Measurements from ENCODE around the gene NAT14. TPM values are rescaled to one million over a fixed set of nuclear protein-coding genes. Genes with fewer than 3 reads are reported as not detected.

Gene NAT14
- total RNA-seq, 1 experiment from 2014 or later = 56.2 TPM

- DNase-seq (ENCODE audit: low spot score) = no peak
Measured at GRCh38 chr19:55536366-55536765, 51.4 kb downstream of the NAT14 start.

Other genes with a start within 250 kb of the NAT14 start
- 73.6 and 80.1 TPM in 2 replicates for gene PPP6R1, start 226.2 kb upstream of the NAT14 start, total RNA-seq (2014; rRNA removed; shearing (Covaris generic))
- gene HSPBP1, start 205.1 kb upstream of the NAT14 start, total RNA-seq (2014; rRNA removed; shearing (Covaris generic)) = 88.0 and 108 TPM in 2 replicates
- 11.6 and 12.8 TPM in 2 replicates for gene BRSK1, start 201.2 kb upstream of the NAT14 start, total RNA-seq (2014; rRNA removed; shearing (Covaris generic))
- not detected in 2 replicates for gene TMEM150B, start 159.8 kb upstream of the NAT14 start, total RNA-seq (2014; rRNA removed; shearing (Covaris generic))
- 19.1 and 19.8 TPM in 2 replicates for gene KMT5C, start 145.3 kb upstream of the NAT14 start, total RNA-seq (2014; rRNA removed; shearing (Covaris generic))
- gene COX6B2, start 130.5 kb upstream of the NAT14 start, total RNA-seq (2014; rRNA removed; shearing (Covaris generic)) = 0.28 TPM in 1 of 2 replicates, not detected in the other
- gene GARIN5B, start 121.9 kb upstream of the NAT14 start, total RNA-seq (2014; rRNA removed; shearing (Covaris generic)) = not detected in 2 replicates
- gene IL11, start 114.7 kb upstream of the NAT14 start, total RNA-seq (2014; rRNA removed; shearing (Covaris generic)) = 8.4 and 9.4 TPM in 2 replicates
- gene TMEM190, start 108.4 kb upstream of the NAT14 start, total RNA-seq (2014; rRNA removed; shearing (Covaris generic)) = not detected in 2 replicates
- 1.2 TPM in 1 of 2 replicates, not detected in the other for gene TMEM238, start 100.9 kb upstream of the NAT14 start, total RNA-seq (2014; rRNA removed; shearing (Covaris generic))
- gene RPL28, start 99.3 kb upstream of the NAT14 start, total RNA-seq (2014; rRNA removed; shearing (Covaris generic)) = 453 and 647 TPM in 2 replicates
- gene UBE2S, start 77.4 kb upstream of the NAT14 start, total RNA-seq (2014; rRNA removed; shearing (Covaris generic)) = 272 and 464 TPM in 2 replicates
- not detected in 2 replicates for gene SHISA7, start 41.9 kb upstream of the NAT14 start, total RNA-seq (2014; rRNA removed; shearing (Covaris generic))
- 114 and 139 TPM in 2 replicates for gene ISOC2, start 23.5 kb upstream of the NAT14 start, total RNA-seq (2014; rRNA removed; shearing (Covaris generic))
- 0.07 TPM in 1 of 2 replicates, not detected in the other for gene C19orf85, start 20.4 kb upstream of the NAT14 start, total RNA-seq (2014; rRNA removed; shearing (Covaris generic))
- gene ZNF628, start 8.6 kb upstream of the NAT14 start, total RNA-seq (2014; rRNA removed; shearing (Covaris generic)) = 4.1 and 4.8 TPM in 2 replicates
- gene SSC5D, start 3.2 kb downstream of the NAT14 start, total RNA-seq (2014; rRNA removed; shearing (Covaris generic)) = 1.1 and 1.2 TPM in 2 replicates
- 0.38 TPM in 1 of 2 replicates, not detected in the other for gene SBK2, start 51.9 kb downstream of the NAT14 start, total RNA-seq (2014; rRNA removed; shearing (Covaris generic))
- gene SBK3, start 60.4 kb downstream of the NAT14 start, total RNA-seq (2014; rRNA removed; shearing (Covaris generic)) = 0.19 and 0.81 TPM in 2 replicates
- 7.9 and 16.6 TPM in 2 replicates for gene ZNF579, start 95.7 kb downstream of the NAT14 start, total RNA-seq (2014; rRNA removed; shearing (Covaris generic))
- 11.5 and 11.7 TPM in 2 replicates for gene FIZ1, start 114.3 kb downstream of the NAT14 start, total RNA-seq (2014; rRNA removed; shearing (Covaris generic))
- 20.0 and 23.7 TPM in 2 replicates for gene ZNF524, start 115.1 kb downstream of the NAT14 start, total RNA-seq (2014; rRNA removed; shearing (Covaris generic))
- 0.81 and 1.4 TPM in 2 replicates for gene ZNF865, start 120.5 kb downstream of the NAT14 start, total RNA-seq (2014; rRNA removed; shearing (Covaris generic))
- 0.62 and 6.5 TPM in 2 replicates for gene ZNF784, start 139.4 kb downstream of the NAT14 start, total RNA-seq (2014; rRNA removed; shearing (Covaris generic))
- gene ZNF580, start 155.8 kb downstream of the NAT14 start, total RNA-seq (2014; rRNA removed; shearing (Covaris generic)) = 13.0 and 21.6 TPM in 2 replicates
- 7.3 and 20.2 TPM in 2 replicates for gene ZNF581, start 158.5 kb downstream of the NAT14 start, total RNA-seq (2014; rRNA removed; shearing (Covaris generic))
- 2.6 and 6.0 TPM in 2 replicates for gene CCDC106, start 163.0 kb downstream of the NAT14 start, total RNA-seq (2014; rRNA removed; shearing (Covaris generic))
- gene U2AF2, start 169.8 kb downstream of the NAT14 start, total RNA-seq (2014; rRNA removed; shearing (Covaris generic)) = 143 and 169 TPM in 2 replicates
- 135 and 138 TPM in 2 replicates for gene EPN1, start 190.0 kb downstream of the NAT14 start, total RNA-seq (2014; rRNA removed; shearing (Covaris generic))